ENCODE results near the gene LAX1.

The LAX1 gene

DNA sequence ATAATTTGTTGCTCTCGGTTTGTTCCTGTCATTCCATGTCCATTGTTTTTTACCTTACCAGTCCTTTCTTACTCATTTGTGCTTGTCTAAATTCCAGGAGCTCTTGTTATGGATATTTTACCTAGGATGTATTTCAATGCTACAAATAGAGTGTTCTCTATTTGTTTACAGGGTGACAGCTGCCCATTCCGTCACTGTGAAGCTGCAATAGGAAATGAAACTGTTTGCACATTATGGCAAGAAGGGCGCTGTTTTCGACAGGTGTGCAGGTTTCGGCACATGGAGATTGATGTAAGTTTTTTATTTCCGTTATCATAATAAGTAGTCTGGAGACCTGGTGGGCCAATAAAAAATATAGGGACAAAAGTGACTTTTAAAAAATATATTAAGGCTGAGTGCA lies 53.4 kb downstream of the LAX1 start:
- no peak for DNase-seq

DNA sequence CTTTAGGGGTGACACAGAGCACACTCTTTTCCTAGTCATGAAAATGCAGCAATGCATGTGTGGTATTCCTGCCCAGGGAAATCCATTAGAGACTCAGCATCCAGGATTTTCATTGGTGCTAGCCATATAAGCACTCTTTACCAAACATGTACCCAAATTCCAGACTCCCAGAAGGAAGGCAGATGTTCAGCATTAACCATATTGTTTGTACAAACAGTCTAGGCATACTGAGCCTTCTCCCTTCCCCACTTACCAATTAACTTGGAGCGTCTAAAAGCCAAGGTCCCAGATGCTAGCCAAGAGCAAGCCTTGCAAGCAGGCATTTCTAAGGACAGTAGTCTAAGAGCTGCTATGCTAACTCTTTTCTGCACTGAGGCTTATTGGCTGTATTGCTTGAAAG lies 58.3 kb downstream of the LAX1 start:
- no peak for DNase-seq

All from activated T-cell treated with anti-CD3 and anti-CD28 coated beads for 4 hours (primary cell).